Fibroblast of skin of right biceps (primary cell): Measurements from ENCODE around the gene RASGRF1.
"Not testable (repeated sequence)": the region's sequence is repeated elsewhere in the genome, so short reads cannot be mapped to it uniquely, and the experiment has no call there.

ENCODE experiments used
- DNase-seq: peaks from one replicate; pipeline ENCODE4 v3.0.0-alpha.2; 2013

The RASGRF1 gene, protein sequence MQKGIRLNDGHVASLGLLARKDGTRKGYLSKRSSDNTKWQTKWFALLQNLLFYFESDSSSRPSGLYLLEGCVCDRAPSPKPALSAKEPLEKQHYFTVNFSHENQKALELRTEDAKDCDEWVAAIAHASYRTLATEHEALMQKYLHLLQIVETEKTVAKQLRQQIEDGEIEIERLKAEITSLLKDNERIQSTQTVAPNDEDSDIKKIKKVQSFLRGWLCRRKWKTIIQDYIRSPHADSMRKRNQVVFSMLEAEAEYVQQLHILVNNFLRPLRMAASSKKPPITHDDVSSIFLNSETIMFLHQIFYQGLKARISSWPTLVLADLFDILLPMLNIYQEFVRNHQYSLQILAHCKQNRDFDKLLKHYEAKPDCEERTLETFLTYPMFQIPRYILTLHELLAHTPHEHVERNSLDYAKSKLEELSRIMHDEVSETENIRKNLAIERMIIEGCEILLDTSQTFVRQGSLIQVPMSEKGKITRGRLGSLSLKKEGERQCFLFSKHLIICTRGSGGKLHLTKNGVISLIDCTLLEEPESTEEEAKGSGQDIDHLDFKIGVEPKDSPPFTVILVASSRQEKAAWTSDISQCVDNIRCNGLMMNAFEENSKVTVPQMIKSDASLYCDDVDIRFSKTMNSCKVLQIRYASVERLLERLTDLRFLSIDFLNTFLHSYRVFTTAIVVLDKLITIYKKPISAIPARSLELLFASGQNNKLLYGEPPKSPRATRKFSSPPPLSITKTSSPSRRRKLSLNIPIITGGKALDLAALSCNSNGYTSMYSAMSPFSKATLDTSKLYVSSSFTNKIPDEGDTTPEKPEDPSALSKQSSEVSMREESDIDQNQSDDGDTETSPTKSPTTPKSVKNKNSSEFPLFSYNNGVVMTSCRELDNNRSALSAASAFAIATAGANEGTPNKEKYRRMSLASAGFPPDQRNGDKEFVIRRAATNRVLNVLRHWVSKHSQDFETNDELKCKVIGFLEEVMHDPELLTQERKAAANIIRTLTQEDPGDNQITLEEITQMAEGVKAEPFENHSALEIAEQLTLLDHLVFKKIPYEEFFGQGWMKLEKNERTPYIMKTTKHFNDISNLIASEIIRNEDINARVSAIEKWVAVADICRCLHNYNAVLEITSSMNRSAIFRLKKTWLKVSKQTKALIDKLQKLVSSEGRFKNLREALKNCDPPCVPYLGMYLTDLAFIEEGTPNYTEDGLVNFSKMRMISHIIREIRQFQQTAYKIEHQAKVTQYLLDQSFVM (N-terminal part only)

DNA sequence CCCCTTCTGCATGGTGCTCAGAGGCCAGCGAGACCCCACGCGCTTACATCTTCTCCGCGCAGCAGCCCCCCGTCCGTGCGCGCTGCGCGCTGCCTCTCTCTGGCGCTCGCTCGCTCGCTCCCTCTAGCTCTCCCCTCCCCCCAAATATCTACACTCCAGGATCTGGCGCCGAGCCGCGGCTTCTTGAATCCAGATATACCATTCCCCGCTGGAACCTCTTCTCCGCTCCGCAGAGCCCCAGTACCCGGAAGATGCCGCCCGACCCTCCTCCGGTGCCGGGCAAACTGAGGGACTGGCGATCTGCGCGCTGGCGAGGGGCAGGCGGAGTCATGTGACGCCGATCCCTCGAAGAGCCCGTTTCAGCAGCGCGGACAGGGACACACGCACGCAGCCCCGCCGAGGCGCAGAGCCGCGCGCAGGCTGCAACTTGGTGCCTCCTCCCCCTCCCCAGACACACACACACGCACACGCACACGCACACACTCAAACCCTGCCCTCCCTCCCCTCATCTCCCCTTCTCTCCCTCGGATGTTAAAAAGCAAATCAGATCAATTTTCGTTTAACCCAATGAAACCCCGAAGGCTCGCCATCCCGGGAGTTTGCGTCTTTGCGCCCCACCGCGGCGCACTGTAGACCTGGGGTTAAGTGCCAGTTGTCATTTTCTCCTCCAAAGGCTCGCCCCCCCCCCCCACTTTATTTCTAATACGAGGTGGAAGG, at the start of gene RASGRF1:
Gene RASGRF1 (minus strand): TSS at position 294 of the 717 bp plus-strand sequence. CDS start 282 bp downstream, at position 12.
- peak; percentile 8 for DNase-seq

DNA sequence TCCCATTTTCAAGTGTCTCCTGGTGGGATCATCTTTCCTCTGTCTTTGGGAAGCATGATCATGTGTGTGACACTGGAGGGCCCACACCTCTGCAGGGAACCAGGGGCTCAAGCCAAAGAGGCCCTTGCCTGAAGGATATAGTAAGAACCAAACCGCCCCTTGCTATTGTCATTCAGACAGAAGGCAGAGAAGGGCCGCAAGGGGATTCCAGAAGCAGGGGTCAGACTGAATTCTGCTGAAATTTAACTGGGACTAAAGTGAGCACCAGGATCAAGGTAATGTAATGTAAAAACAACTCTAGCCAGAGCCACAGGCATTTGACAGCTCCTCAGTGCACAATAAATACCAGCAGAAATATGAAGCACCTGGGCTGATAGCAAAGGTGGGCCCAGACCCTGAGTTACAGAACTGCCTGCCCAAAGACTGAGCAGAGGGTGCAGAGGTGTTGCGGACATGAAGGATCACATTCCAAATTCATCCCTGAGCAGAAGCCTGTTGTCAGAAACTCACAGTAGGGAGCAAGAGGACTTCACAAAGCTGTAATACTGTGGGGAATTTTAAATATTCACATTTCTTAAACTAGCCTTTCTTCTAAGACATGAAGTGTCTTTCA, 46.0 kb upstream of the RASGRF1 start:
- DNase-seq: no peak

- DNase-seq: no peak
Observed at GRCh38 chr15:79133309-79133708, 42.7 kb upstream of the RASGRF1 start.

- no peak for DNase-seq
Observed at GRCh38 chr15:79132770-79133169, 42.2 kb upstream of the RASGRF1 start.

DNA sequence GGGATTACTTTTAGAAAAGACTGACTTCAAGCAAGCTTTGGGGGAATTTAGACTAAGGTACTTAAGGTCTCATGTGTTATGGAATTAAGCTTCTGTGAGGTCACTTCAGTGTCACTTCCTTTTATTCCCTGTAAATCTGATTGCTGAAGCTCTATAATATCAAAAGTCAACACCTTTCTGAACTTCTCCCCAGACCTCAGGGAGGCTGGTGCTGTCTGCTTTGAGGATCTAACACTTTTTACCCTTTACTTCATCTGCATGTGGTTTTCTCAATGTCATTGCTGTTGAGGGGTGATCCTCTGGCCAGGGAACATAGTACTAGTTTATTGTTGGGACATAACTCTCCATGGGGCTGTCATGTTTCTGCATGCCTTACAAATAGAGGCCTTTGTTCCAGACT, 41.8 kb upstream of the RASGRF1 start:
- DNase-seq: no peak

DNA sequence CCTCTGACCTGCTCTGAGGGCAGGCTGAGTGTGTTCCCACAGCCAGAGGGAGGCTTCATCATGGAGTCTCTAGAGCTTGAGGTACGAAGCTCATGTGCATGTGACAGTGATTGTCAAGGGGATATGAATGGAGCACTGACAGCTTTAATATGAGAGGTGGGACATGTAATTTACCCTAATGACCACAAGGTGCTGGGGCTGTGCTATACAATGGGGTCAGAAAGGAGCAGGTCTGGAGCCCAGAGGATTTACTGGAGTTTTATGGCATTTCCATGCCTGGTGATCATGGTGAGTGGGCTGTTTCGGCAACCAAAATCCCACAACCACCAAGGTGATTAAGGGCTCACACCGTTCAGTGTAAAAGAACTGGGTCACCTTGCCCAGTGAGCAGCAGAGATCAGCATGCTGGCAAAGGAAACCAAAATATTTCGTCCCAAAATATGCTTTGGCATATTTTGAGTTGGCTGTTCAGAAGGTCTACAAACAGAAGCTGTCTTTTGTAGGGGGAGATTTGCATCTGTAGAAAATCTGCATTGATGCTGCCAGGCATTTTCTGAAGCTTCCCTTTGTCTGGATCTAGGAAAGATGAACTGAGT, 40.1 kb upstream of the RASGRF1 start:
- no peak for DNase-seq

DNA sequence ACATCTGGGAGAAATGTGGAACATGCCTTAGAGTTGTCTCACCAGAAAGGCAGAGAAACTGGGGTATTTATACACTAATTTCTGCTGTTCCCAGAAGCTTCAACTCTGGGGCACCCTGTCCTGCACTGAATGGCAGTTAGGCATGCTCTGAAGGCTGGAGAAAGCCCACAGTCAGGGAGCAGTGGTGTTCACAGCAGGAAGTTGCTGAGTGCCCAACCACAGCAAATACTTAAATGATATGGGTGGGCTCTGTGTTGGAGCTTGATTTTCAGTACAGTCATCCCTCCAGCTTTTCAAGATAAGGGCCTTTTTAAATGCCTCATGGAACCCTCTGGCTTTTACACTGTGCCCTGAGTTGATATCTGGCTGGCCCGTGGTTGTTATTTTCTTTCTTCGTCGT, 38.7 kb upstream of the RASGRF1 start:
- DNase-seq: no peak

DNA sequence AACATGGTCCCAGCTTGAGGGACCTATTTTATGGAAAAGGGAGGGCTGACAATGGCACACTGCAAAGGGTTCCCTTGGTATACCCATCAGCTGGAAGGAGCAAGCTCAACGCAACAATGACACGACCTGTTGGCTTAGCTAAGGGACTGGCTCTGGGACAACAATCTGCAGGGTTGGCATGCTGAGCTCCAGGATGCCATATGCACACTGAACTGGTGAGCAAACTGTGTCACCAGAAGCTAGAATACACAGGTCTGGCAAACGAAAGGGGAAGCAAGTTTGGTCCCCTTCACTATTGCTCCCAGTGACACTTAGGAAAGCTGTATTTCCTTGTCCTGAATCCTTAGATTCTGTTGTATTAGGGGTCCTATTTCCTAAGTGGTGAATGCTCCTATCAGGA, 38.0 kb upstream of the RASGRF1 start:
- DNase-seq: no peak

GRCh38 chr15:79124388-79124787, 33.8 kb upstream of the RASGRF1 start:
- no peak for DNase-seq

DNA sequence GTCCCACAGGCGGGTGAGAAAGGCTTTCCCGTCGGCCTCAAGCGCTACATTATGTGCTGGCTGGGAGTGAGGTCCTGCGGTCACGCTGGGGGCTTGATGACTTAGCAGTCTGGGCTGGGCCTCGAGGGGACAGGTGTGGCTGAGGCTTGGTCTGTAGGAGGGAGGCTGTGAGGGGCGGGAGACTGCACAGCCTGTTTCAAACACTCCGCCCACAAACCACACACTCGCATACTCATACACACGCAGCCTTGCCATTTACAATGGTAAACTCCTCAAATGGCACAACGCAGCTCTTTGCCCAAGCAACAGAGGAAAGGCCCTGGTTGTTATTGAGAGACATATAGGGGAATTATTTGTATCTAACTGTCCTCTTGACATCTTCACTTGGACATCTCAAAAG, 32.4 kb upstream of the RASGRF1 start:
- DNase-seq: no peak

DNA sequence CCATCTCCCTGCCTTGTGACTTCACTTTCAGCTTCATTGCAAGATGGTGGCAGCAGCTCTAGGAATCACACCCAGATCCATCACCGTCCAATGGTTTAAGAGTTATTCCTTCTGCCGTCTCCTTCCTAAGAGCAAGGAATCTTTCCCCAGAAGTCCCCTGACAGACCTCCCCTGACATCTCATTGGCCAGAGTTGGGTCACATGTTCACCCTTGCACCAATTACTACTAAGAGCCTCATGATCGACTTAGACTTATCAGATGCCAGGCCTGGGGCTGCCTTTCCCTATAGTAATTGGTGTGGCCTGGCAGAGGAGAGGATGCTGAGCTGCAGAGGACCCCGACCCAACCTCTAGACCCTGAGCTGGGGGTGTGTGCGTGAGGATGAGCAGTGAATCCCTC, 31.8 kb upstream of the RASGRF1 start:
- no peak for DNase-seq

DNA sequence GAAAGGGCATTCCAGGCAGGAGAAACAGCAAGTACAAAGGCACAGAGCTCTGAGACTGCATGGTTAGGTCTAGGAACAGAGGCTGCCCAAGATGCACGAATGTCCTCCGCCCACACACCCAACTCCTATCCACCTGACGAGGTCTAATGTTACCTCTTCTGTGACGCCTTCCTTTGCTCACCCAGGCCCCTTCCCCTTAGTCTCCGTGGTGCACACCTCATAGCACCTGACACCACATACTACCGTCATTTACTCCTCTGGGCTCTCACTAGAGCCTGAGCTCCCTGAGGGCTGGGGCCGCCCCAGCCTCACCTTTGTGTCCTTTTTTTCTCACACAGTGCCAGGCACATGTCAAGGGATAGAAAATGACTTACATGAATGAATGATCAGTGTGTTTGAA, 31.0 kb upstream of the RASGRF1 start:
- DNase-seq: no peak

DNA sequence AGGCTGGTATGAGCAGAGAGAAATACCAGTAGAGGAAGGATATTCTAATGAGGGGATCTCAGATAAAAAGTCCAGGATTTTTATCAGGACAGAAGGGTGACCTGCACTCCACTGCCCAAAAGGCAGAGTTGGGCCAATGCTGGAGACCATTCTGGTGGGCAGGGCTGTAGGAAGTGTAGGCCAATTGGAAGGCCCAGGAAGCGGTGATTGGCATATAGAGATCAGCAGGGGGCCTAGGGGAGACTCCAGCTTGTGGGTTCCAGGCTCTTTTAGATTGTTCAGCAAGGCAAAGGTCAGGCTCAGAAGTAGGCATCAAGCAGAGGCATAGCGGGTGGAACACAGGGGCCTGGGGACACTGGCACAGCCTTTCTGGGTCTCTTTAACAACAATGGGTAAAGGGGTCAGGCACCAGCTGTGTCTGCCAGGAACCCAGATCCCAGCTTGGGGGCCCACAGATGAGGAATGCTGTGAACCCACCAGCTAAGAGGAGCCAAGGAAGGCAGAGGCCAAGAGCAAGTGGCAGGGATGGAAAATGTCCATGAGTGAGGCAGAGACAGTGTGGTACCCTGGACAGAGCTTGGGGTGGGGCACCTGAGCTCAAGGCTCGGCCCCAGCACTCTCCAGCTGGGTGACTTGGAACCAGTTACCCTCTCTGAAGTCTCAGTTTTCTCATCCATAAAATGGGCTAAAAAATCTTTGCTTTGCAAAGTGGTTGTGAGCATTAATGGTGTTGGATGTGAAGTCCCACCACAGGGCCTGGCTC, 27.0 kb upstream of the RASGRF1 start:
- no peak for DNase-seq

DNA sequence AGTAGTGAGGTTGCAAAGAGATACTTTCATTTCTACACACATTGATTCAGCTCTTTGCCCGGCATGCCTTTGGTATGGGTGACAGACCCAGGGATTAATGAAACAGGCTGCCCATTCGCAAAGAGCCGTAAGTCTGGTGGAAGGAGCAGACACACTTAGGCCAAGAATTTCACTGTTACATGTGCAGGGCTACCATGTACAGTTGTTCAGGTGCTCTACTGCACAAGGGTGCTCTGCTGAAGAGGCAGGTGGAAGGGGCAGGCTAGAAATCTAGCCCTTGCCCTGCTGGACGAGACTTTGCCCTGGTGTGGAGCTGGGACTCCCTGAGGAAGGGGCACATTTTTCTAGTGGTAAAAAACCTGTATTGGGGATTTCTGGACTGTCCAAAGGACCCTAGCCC, 26.2 kb upstream of the RASGRF1 start:
- DNase-seq: no peak

- no peak for DNase-seq
Observed at GRCh38 chr15:79115986-79116665, 25.5 kb upstream of the RASGRF1 start.

DNA sequence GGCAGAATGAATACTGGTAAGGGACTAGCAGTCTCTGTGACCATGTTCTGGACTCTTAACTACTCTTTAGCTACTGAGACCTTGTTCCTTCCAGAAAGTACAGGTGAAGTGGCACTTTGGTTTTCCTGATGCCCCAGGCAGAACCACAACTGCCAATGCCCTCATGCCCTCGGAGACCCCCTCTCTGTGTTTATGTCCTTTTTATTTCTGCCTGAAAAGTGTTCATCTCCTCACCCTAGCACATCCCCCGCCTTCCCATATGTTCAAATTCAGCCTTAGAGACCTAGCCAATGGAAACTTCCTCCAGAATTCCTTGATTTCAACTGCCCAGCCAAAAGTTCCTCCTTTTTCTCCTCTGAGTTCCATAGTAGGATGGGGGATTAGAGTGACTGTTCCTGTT, 23.3 kb upstream of the RASGRF1 start:
- no peak for DNase-seq

- not testable (repeated sequence) for DNase-seq
Observed at GRCh38 chr15:79111404-79111803, 20.8 kb upstream of the RASGRF1 start.

- DNase-seq: no peak
Observed at GRCh38 chr15:79105141-79105540, 14.6 kb upstream of the RASGRF1 start.

- no peak for DNase-seq
Observed at GRCh38 chr15:79102595-79102994, 12.0 kb upstream of the RASGRF1 start.

- peak; percentile 8 for DNase-seq
Observed at GRCh38 chr15:79101866-79102581, 11.4 kb upstream of the RASGRF1 start.
